DND-41 (cell line): ENCODE data around the gene DACH1.

Experiments
- ATAC-seq: fragments of 200-7000 bp; cut with Tn5 transposase; 3 replicates; pipeline ENCODE4 v1.9.1; 2021; ENCODE audit warnings: low read depth; ENCODE audit not compliant: insufficient read depth
- DNase-seq: peaks from one replicate; pipeline ENCODE4 v3.0.0-alpha.2; 2020
- H2AFZ ChIP-seq: 2 replicates; pipeline ENCODE4 v1.6.0; 2012; ENCODE audit warnings: low read depth, low read length
- H3K27ac ChIP-seq: 2 replicates; pipeline ENCODE4 v1.5.1; 2012; ENCODE audit warnings: low read length, inconsistent platforms
- H3K27me3 ChIP-seq: fragments of 200-600 bp; sonication (generic); 2 replicates; pipeline ENCODE4 v1.6.0; 2012; ENCODE audit warnings: low read length, mild to moderate bottlenecking, inconsistent platforms; ENCODE audit not compliant: insufficient read depth, poor library complexity
- H3K36me3 ChIP-seq: 2 replicates; pipeline ENCODE4 v1.5.1; 2012; ENCODE audit warnings: low read length, inconsistent platforms; ENCODE audit not compliant: insufficient read depth
- H3K4me1 ChIP-seq: 2 replicates; pipeline ENCODE4 v1.5.1; 2012; ENCODE audit warnings: mild to moderate bottlenecking, low read length; ENCODE audit not compliant: insufficient read depth
- H3K4me2 ChIP-seq: 2 replicates; pipeline ENCODE4 v1.6.0; 2012; ENCODE audit warnings: mild to moderate bottlenecking, moderate library complexity, low read length, inconsistent platforms; ENCODE audit not compliant: insufficient read depth
- H3K4me3 ChIP-seq, 2 experiments: fragments of 200-600 bp in 1 of 2; shearing (Covaris generic) in 1 of 2; 2 replicates each; pipeline ENCODE4 v1.5.1; 2012 to 2016; ENCODE audit warnings: inconsistent platforms in 2 of 2, low read length in 2 of 2, mild to moderate bottlenecking in 2 of 2, low read depth in 1 of 2, moderate library complexity in 1 of 2
- H3K79me2 ChIP-seq: 2 replicates; pipeline ENCODE4 v1.6.0; 2012; ENCODE audit warnings: low read length, inconsistent platforms; ENCODE audit not compliant: insufficient read depth
- H3K9ac ChIP-seq: 2 replicates; pipeline ENCODE4 v1.6.0; 2012; ENCODE audit warnings: low read depth, mild to moderate bottlenecking, inconsistent platforms, low read length, moderate library complexity
- H3K9me3 ChIP-seq: 2 replicates; pipeline ENCODE4 v1.5.1; 2012; ENCODE audit warnings: low read length, moderate library complexity, mild to moderate bottlenecking, inconsistent platforms; ENCODE audit not compliant: insufficient read depth, severe bottlenecking
- H4K20me1 ChIP-seq: 2 replicates; pipeline ENCODE4 v1.6.0; 2012; ENCODE audit warnings: low read length; ENCODE audit not compliant: insufficient read depth
- EZH2 ChIP-seq: IDR thresholded peaks from 3 replicates; pipeline ENCODE4 v1.6.1; 2012; ENCODE audit warnings: borderline replicate concordance, low read depth, mild to moderate bottlenecking, moderate library complexity, low read length, inconsistent platforms; ENCODE audit not compliant: severe bottlenecking
- TF ChIP-seq, protein P1 (sequence below): IDR thresholded peaks from 2 replicates; pipeline ENCODE4 v1.5.1; 2012; ENCODE audit warnings: borderline replicate concordance, low read length, moderate library complexity, mild to moderate bottlenecking; ENCODE audit not compliant: poor library complexity, severe bottlenecking; ENCODE audit errors: extremely low read depth

Gene DACH1

DNA sequence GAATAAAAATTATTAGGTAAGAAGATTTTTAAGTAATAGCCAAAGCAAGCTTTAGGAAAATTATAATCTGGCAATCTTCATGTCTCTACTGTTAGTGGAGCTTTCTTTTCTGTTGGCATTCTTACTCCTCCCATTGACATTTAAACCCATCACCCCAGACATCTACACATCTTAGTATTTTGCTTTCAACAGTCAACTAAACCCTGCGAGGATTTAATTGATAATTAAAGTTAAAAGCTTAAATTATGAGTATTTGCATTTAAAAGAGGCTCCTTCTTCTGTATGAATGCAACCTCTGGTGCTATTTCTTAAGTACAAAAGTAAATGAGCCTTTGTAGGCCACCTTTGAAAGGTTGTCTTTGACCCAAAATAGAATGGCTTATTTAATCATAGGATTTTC lies 148.1 kb downstream of the DACH1 start:
- no peak overlapping the region for H2AFZ ChIP-seq

DNA sequence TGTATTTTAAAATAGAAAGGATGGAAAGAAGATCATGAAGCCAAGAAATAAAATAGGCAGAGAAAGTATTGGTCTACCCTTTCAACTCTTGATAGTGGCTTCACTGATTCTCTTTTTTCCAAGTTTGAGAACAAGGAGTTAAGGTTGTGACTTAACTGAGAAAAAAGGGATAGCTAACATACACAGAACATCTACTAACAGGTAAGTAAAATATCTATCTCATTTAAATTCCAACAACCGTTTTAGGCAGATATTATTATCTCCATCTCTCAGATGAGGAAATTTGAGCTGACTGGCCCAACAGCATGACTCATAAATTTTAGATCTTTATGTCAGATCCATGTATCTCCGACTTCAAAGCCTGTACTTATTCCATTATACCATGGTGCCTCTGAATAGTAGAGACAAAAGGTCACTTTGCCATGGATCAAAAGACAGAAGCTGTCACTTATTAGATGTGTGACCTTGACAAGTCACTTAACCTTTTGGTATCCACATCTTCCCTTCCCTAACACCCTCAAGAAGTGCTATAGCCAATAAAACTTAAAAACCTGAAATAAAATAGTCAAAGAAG lies 152.1 kb downstream of the DACH1 start:
- Histone ChIP-seq H3K9ac (no peak overlapping the region), H4K20me1 (no peaks in the 10 kb centered on the region), H3K4me2 (no peak overlapping the region), H3K79me2 (no peaks in the 10 kb centered on the region), H3K9me3 (no peaks in the 10 kb centered on the region), H3K4me3 (no peak overlapping the region), H3K4me1 (no peaks in the 10 kb centered on the region), H2AFZ (no peak overlapping the region), H3K27me3 (no peaks in the 10 kb centered on the region), H3K27ac (no peak overlapping the region), H3K36me3 (no peaks in the 10 kb centered on the region)
- ATAC-seq (no peak), DNase-seq (no peak)
- no peak for TF ChIP-seq EZH2
- TF ChIP-seq, protein P1, sequence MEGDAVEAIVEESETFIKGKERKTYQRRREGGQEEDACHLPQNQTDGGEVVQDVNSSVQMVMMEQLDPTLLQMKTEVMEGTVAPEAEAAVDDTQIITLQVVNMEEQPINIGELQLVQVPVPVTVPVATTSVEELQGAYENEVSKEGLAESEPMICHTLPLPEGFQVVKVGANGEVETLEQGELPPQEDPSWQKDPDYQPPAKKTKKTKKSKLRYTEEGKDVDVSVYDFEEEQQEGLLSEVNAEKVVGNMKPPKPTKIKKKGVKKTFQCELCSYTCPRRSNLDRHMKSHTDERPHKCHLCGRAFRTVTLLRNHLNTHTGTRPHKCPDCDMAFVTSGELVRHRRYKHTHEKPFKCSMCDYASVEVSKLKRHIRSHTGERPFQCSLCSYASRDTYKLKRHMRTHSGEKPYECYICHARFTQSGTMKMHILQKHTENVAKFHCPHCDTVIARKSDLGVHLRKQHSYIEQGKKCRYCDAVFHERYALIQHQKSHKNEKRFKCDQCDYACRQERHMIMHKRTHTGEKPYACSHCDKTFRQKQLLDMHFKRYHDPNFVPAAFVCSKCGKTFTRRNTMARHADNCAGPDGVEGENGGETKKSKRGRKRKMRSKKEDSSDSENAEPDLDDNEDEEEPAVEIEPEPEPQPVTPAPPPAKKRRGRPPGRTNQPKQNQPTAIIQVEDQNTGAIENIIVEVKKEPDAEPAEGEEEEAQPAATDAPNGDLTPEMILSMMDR, result no peak

More for the DNA sequence above, 148.1 kb downstream of the DACH1 start:
- Histone ChIP-seq H3K27ac (no peak overlapping the region), H3K79me2 (no peaks in the 10 kb centered on the region), H3K4me3 (no peak overlapping the region), H3K4me2 (no peak overlapping the region), H3K36me3 (no peaks in the 10 kb centered on the region), H3K9ac (no peak overlapping the region), H3K4me1 (no peaks in the 10 kb centered on the region), H3K27me3 (no peaks in the 10 kb centered on the region), H3K9me3 (no peaks in the 10 kb centered on the region), H4K20me1 (no peaks in the 10 kb centered on the region)
- no peak for DNase-seq
- ATAC-seq, result no peak
- TF ChIP-seq, protein P1, result no peak
- TF ChIP-seq EZH2, result no peak

DNA sequence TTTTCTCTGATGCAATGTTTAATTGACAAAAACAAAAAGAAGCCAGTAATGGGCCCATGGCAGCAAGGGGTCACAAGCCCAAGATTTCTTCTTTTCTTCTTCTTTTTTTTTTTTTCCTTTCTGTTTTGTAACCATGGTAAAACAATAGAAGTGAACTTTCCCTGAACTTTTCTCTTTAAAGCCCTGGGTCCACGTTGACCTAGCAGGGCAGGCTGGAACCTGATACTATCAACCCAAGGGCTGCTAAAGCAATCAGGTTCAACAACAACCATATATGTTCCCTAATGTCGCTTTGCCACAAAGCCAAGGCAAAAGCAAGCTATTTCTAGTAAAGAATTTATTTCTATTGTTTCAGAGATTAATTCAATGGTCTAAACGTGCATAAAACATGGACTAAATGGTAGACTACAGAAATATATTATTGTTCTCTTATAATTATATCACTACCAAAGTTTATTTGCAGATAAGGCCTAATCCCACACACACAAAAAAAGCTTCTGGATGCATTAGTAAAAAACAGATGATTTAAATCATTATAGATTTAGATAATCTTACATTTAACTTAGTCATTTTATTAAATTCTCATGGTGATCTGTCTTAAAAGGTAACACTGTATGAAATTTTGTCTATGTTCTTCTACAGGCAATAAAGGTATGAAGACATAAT lies 153.9 kb downstream of the DACH1 start:
- ATAC-seq, result no peak
- no peak overlapping the region for H2AFZ ChIP-seq
- no peaks in the 10 kb centered on the region for H3K27me3 ChIP-seq
- H3K9ac ChIP-seq, result no peak overlapping the region
- no peaks in the 10 kb centered on the region for H3K4me1 ChIP-seq
- no peaks in the 10 kb centered on the region for H3K36me3 ChIP-seq
- no peaks in the 10 kb centered on the region for H3K9me3 ChIP-seq
- H4K20me1 ChIP-seq, result no peaks in the 10 kb centered on the region
- TF ChIP-seq, protein P1, result no peak
- TF ChIP-seq EZH2, result no peak
- no peaks in the 10 kb centered on the region for H3K79me2 ChIP-seq
- DNase-seq, result no peak
- H3K4me2 ChIP-seq, result no peak overlapping the region
- no peak overlapping the region for H3K4me3 ChIP-seq
- no peak overlapping the region for H3K27ac ChIP-seq
